ENCODE measurements around the gene FLT3.
"Not testable (repeated sequence)": the region's sequence is repeated elsewhere in the genome, so short reads cannot be mapped to it uniquely, and the experiment has no call there.

The FLT3 gene

DNA sequence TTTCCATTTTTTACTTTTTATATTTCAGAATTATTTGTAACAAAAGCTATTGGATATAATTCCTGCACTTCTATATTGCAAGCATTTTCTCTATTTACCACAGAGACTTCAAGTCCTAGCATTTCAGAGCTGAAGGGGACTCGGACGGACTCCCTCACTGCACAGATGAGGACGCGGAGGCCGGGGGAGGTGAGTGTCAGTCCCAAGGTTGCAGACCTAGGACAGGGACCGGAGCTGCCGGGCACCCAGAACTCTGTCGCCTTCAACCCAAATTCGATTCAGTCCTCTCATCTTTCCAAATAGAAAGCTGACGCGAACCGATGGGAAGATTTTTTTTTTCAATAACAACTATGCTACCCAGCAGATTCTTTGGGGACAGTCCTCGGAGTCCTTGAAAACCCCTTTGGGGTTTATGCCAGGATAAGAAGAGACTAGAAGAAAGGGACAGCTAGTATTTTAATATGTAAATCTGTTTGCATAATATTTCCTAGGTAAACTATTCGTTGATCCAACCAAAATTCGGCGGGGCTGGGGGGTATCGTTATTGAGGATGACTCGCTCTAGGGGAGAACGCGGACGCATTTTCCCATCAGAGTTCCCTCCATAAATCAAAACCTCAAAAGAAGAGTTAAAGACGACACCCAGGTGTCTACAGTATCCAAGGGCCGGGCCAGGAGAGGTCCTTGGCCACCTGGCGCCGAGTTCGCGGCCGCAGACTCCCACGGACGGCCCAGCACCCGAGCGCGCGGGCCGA lies 803 bp downstream of the FLT3 start:
- no peak for DNase-seq (ENCODE audit: low read depth)

GRCh38 chr13:28097503-28097902 lies 2.9 kb downstream of the FLT3 start:
- no peak for DNase-seq (ENCODE audit: low read depth)

DNA sequence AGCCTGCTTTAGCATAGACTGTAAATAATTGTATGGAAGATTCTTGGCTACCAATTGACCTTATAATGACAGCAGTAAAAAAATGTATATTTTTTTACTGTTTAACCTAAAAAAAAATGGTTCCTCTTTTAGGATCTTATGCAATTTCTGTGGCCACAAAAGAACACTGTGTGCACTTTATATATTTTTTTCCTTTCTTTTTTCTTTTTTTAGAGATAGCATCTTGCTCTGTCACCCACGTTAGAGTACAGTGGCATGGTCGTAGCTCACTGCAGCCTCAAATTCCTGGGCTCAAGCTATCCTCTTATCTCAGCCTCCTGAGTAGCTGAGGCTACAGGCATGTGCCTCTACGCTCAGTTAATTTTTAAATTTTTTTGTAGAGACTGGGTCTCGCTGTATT lies 6.1 kb downstream of the FLT3 start:
- no peak for DNase-seq (ENCODE audit: low read depth)

DNA sequence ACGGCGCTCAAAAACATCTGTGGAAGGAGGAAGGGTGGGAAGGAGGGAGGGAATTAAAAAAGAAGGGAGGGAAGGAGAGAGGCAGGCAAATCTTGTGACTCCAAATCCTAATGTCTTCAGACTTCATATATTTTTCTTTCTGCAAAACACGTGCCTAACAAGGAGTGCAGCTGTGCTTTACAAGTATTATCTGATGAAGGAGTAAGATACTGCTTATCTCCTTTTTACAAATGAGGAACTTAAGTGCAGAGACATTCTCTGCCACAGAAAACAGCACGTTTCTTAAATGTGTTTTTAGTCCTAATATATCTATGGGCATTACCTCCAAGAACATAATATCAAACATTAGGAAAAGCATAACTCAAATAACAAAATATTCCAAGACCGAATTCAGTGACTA lies 6.5 kb downstream of the FLT3 start:
- peak; percentile 20 for DNase-seq (ENCODE audit: low read depth)

GRCh38 chr13:28092431-28092830 lies 7.9 kb downstream of the FLT3 start:
- DNase-seq (ENCODE audit: low read depth) = no peak

GRCh38 chr13:28089065-28089464 lies 11.3 kb downstream of the FLT3 start:
- no peak for DNase-seq (ENCODE audit: low read depth)

GRCh38 chr13:28077820-28078219 lies 22.6 kb downstream of the FLT3 start:
- DNase-seq (ENCODE audit: low read depth) = not testable (repeated sequence)

DNA sequence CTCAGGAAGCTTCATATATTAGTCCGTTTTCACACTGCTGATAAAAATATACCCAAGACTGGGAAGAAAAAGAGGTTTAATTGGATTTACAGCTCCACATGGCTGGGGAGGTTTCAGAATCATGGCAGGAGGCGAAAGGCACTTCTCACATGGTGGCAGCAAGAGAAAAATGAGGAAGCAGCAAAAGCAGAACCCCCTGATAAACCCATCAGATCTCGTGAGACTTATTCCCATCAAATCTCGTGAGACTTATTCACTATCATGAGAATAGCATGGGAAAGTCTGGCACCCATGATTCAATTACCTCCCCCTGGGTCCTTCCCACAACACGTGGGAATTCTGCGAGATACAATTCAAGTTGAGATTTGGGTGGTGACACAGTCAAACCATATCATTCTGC lies 23.1 kb downstream of the FLT3 start:
- no peak for DNase-seq (ENCODE audit: low read depth)

DNA sequence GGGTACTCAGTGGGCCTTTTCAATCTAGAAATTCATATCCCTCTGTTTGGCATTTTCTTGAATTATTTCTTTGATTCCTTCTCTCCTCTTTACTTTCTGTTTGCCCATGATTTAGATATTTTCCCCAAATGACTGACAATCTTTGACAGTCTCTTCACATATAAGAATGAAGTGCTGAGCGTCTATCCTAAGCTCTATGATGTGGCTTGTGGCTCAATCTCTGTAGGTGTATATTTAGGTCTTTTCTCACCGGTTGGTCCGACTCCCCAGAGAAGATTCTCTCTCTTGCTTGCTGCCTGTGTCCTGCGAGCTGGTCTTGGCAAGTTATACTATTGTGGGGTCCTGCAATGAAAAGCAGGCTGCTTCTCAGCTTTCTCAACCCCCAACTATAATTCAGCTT lies 29.0 kb downstream of the FLT3 start:
- no peak for DNase-seq (ENCODE audit: low read depth)

DNA sequence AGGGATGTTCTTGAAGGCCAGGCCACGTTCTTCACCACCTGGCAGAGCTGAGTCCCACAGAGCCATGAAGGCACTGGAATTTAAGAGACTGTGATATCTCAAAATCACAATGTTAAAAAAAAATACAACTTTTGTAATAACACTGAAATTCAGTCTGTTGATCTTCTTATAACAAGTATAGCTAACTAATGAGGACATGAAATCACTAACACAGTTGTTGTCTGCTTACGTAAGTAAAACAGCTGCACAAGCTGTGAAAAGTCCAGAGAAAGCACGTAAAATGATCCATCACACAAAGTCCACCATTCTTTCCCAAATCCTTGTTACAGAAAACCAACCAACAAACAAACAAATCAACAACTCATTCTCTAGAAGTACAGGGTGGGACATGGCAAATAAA lies 32.9 kb downstream of the FLT3 start:
- no peak for DNase-seq (ENCODE audit: low read depth)

DNA sequence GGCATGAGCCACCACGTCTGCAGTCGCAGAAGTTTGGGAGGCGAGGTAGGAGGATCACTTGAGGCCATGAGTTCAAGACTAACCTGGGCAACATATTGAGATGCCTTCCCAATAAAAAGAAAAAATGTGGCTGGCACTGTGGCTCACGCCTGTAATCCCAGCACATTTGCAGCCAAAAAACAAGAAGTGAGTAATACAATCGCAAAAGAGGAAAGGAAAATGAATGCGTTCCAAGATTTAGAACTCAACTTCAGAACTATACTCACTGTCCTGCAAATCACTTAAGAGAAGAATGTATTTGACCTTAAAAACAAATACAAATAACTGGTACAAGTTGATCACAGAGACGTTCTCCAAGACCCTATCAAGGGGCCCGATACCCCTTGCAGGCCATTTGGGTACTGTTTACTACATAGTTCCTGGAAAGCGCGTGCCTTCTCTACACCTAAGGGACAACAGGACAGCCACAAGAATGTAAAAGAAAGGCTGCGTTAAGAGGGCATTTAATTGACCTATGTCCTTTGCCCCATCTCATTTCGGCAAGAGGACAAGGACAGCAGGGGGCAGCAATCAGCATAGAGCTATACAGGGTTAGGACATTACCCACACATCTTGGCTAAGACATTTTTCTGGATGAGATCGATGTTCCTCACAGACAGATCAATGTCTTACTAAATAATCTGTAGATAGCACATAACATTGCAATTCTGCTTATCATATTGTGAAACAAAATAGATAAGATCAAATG lies 41.3 kb downstream of the FLT3 start:
- no peak for DNase-seq (ENCODE audit: low read depth)

GRCh38 chr13:28056970-28057712 lies 43.2 kb downstream of the FLT3 start:
- no peak for DNase-seq (ENCODE audit: low read depth)

GRCh38 chr13:28056426-28056825 lies 44.0 kb downstream of the FLT3 start:
- no peak for DNase-seq (ENCODE audit: low read depth)

DNA sequence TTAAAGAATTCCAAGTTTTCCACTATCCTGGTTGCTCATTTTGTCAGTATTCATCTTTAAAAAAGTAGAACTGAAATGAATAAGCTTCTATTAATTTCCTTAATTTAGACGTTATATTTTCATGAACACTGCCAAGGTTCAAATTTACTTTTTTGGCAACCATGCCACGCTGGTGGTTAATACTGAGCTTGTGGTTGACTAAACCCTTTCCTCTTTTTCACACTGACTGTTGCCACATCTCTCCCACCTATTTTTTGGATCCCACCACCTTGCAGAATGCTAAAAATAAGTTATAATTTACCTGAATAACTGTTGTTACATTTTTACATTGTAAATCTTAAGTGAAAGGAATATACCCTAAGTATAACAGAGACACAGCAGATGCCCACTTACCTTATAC lies 45.0 kb downstream of the FLT3 start:
- no peak for DNase-seq (ENCODE audit: low read depth)

DNA sequence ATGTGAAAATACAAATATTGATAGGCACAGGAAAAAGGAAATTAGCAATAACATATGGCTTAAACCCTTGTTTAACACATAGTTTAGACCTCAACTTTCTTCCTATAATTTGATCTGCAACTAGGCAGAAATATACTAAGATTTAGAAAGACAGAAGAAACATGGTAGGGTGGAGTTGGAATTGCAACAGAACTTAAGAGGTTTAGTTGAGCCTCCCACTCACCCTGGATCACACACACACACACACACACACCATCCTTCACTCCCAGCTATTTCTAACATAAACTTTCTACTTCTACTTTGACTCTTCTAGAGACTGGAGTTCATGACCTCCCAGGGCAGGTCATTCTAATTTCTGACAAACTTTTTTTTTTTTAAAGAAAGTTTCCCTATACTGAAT lies 47.4 kb downstream of the FLT3 start:
- no peak for DNase-seq (ENCODE audit: low read depth)

GRCh38 chr13:28049880-28050875 lies 50.2 kb downstream of the FLT3 start:
- DNase-seq (ENCODE audit: low read depth) = no peak

DNA sequence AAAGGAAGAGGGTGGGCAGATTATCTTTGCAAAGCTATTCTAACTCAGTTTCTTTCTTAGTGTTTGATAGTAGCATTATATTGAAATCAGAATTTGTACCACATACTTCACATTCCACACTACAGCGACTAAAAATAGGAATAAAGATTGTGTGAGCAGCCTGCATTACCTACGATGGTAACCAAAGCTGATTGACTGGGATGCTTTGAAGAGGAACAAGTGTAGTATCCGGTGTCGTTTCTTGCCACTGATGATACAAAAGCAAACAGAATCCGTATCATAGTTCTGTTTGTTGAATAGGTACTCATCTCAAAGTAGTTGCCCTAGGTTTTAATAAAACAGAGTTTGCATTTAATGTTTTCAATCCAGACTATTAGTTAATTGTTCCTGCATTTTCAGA lies 51.2 kb downstream of the FLT3 start:
- DNase-seq (ENCODE audit: low read depth) = no peak

DNA sequence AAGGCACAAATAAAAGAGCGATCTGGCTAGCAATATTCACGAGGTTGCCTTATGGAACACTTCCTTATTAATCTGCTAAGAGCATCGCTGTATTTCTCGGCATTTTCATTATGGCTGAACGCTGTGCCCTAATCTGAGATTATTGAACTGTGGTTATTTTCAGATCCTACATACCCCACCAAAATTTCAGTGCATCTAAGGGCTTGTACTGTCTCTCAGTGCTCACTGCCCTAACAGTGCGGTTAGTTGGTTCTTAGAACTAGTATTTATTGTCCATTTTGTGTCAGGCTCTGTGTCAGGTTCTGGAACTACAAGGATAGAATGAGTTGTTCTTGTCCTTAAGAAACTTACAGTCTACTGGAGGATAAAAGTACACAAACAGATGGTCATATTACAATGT lies 51.6 kb downstream of the FLT3 start:
- DNase-seq (ENCODE audit: low read depth) = no peak

GRCh38 chr13:28047757-28048388 lies 52.5 kb downstream of the FLT3 start:
- no peak for DNase-seq (ENCODE audit: low read depth)

DNA sequence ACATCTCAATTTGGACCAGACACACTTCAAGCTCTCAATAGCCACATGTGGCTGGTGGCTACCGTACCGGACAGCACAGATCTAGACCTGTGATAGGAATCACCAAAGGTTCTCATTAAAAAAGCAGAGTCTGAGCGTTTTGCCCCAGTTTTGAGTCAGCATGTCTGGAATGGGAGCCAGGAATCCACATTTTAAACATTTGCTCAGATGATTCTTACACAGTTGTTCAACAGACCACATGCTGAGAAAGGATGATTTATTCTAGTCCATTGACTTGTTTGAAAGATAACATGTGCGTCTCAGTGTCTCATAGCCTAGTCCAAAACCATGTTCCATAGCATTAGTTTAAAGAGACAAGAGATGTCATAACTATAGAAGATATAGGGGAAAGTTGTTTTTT lies 53.4 kb downstream of the FLT3 start:
- DNase-seq (ENCODE audit: low read depth) = no peak

DNA sequence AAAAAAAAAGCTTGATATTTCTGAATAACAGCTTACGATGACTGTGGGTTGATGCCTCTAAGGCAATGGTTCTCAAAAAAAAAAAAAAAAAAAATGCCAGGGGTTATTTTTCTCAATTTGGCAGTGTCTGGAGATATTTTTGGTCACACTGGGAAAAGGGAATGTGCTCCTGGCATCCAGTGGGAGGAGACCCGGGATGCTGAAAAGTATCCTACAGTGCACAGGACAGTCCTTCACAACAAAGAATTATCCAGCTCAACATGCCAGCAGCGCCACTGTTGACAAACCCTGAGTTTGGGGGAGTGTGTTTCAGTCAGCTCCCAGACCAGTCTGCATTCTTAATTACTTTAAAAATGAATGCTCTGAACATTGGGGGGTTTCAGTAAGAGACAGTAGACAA lies 54.5 kb downstream of the FLT3 start:
- no peak for DNase-seq (ENCODE audit: low read depth)

Measured in CMK (cell line).